OCI-LY7 (cell line): ENCODE results near the gene ORM2.

Source experiments
- CTCF ChIP-seq: fragments of 200-600 bp; sonication (generic); conservative IDR thresholded peaks from 2 replicates; pipeline ENCODE4 v1.5.1; 2014; ENCODE audit warnings: mild to moderate bottlenecking, antibody characterized with exemption, low read length, moderate library complexity, mixed read lengths
- EZH2phosphoT487 ChIP-seq: fragments of 200-600 bp; sonication (generic); IDR thresholded peaks from 2 replicates; pipeline ENCODE4 v1.6.1; 2018; ENCODE audit warnings: low read depth, borderline replicate concordance, mild to moderate bottlenecking, mixed run types, antibody characterized with exemption, low read length, moderate library complexity, mixed read lengths

DNA sequence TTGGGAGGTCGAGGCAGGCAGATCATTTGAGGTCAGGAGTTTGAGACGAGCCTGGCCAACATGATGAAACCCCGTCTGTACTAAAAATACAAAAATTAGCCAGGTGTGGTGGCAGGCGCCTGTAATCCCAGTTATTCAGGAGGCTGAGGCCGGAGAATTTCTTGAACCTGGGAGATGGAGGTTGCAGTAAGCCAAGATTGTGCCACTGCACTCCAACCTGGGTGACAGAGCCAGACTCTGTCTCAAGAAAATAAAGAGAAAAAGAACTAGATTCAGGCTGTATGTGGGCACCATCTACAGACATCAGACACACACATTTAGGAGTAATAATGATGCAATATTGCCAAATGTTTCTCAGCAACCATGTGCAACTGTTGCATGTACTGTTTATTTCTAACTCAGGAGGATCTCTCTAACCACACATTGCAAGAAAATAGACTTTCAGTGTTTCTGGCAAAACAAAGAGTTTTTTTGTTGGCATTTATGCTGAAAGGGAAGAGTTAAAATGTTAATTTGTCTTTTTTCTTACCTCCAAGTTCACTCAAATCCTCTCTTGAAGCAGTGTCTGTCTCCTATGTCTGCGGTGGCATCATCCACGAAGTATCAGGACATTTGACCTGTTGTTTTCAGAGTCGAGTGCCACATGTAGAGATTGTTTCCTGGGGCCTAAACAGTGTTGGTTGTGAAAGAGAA, 11.9 kb upstream of the ORM2 start:
- TF ChIP-seq CTCF, result no peak
- TF ChIP-seq EZH2phosphoT487, result no peak
